HEK293T (cell line): Measurements from ENCODE around the gene SCNN1B.

Experiments
- BHLHE40 ChIP-seq: fragments of 450-650 bp; IDR thresholded peaks from 2 replicates; pipeline ENCODE4 v1.6.1; 2016; ENCODE audit warnings: mild to moderate bottlenecking, moderate library complexity, borderline replicate concordance
- CTBP1 ChIP-seq: fragments of 450-650 bp; IDR thresholded peaks from 2 replicates; pipeline ENCODE4 v1.6.1; 2016; ENCODE audit warnings: borderline replicate concordance
- FOXA1 ChIP-seq: fragments of 450-650 bp; IDR thresholded peaks from 2 replicates; pipeline ENCODE4 v1.6.1; 2016; ENCODE audit warnings: mild to moderate bottlenecking
- FOXK2 ChIP-seq: fragments of 450-650 bp; IDR thresholded peaks from 2 replicates; pipeline ENCODE4 v1.6.1; 2016; ENCODE audit warnings: mild to moderate bottlenecking
- HDGF ChIP-seq: fragments of 450-650 bp; IDR thresholded peaks from 2 replicates; pipeline ENCODE4 v1.6.1; 2017; ENCODE audit warnings: antibody characterized with exemption, borderline replicate concordance
- L3MBTL2 ChIP-seq: fragments of 450-650 bp; conservative IDR thresholded peaks from 2 replicates; pipeline ENCODE4 v1.6.1; 2016; ENCODE audit warnings: mild to moderate bottlenecking
- LEF1 ChIP-seq: fragments of 450-650 bp; IDR thresholded peaks from 2 replicates; pipeline ENCODE4 v1.6.1; 2017; ENCODE audit warnings: mild to moderate bottlenecking, borderline replicate concordance
- NFRKB ChIP-seq: fragments of 450-650 bp; IDR thresholded peaks from 2 replicates; pipeline ENCODE4 v1.6.1; 2016; ENCODE audit warnings: mild to moderate bottlenecking, moderate library complexity
- SP1 ChIP-seq: fragments of 450-650 bp; IDR thresholded peaks from 2 replicates; pipeline ENCODE4 v1.6.1; 2017
- SUZ12 ChIP-seq: fragments of 450-650 bp; IDR thresholded peaks from 2 replicates; pipeline ENCODE4 v1.6.1; 2016; ENCODE audit warnings: mild to moderate bottlenecking
- TARDBP ChIP-seq: fragments of 450-650 bp; IDR thresholded peaks from 2 replicates; pipeline ENCODE4 v1.6.1; 2016
- TF ChIP-seq, protein P1 (sequence below): fragments of 450-650 bp; IDR thresholded peaks from 2 replicates; pipeline ENCODE4 v1.6.1; 2016

DNA sequence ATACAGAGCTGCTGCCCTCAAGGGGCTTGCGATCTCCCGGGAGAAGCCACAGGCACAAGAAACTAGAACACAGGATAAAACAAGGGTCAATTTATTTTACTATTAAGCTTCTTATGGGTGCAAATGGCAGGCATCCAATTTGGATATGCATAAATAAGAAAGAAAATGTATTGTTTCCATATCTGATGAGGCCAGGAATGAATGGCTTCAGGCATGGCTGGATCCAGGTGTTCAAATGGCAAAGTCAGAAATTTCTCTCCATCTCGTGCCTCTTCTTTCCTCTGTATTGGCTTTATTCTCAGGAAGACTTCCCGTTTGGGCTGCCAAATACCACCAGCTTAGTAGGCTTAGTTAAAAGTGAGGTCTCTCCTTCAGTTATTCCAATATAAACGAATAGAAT, 43.1 kb downstream of the SCNN1B start:
- no peak for TF ChIP-seq SUZ12
- TF ChIP-seq SP1: no peak
- no peak for TF ChIP-seq L3MBTL2
- TF ChIP-seq BHLHE40: no peak
- no peak for TF ChIP-seq FOXK2
- TF ChIP-seq CTBP1: no peak
- no peak for TF ChIP-seq TARDBP
- TF ChIP-seq, protein P1, sequence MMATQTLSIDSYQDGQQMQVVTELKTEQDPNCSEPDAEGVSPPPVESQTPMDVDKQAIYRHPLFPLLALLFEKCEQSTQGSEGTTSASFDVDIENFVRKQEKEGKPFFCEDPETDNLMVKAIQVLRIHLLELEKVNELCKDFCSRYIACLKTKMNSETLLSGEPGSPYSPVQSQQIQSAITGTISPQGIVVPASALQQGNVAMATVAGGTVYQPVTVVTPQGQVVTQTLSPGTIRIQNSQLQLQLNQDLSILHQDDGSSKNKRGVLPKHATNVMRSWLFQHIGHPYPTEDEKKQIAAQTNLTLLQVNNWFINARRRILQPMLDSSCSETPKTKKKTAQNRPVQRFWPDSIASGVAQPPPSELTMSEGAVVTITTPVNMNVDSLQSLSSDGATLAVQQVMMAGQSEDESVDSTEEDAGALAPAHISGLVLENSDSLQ: no peak
- no peak for TF ChIP-seq FOXA1
- TF ChIP-seq LEF1: no peak
- TF ChIP-seq NFRKB: no peak
- no peak for TF ChIP-seq HDGF
